B cell (primary cell): ENCODE results near the gene RAB28.

ENCODE experiments used
- EZH2 ChIP-seq: IDR thresholded peaks from 2 replicates; pipeline ENCODE4 v1.6.1; 2012; ENCODE audit warnings: borderline replicate concordance, low read depth, mild to moderate bottlenecking, moderate library complexity, low read length; ENCODE audit not compliant: insufficient read depth, poor library complexity, severe bottlenecking
- TF ChIP-seq, protein P1 (sequence below): fragments of 200-600 bp; IDR thresholded peaks from one replicate; pipeline ENCODE4 v1.8.0; 2022; ENCODE audit warnings: antibody characterized with exemption, mild to moderate bottlenecking

DNA sequence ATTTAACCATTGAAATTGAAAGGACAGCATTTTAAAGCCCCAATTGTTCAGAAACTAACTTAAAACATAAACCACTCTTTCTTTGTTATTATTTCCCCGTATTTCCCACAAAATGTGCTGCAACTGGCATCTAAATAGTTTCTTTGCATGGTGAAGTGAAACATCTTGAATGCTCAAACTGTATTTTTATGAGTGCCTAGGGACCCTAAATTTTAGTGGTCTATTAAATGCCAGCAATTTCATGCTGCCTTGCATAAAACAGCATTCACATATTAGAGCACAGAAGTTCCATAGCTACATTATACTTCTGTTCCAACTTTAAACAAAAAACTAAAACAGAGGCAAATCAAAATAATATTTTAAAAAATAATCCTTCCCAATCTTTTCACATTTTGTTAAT, 5.4 kb downstream of the RAB28 start:
- TF ChIP-seq, protein P1, sequence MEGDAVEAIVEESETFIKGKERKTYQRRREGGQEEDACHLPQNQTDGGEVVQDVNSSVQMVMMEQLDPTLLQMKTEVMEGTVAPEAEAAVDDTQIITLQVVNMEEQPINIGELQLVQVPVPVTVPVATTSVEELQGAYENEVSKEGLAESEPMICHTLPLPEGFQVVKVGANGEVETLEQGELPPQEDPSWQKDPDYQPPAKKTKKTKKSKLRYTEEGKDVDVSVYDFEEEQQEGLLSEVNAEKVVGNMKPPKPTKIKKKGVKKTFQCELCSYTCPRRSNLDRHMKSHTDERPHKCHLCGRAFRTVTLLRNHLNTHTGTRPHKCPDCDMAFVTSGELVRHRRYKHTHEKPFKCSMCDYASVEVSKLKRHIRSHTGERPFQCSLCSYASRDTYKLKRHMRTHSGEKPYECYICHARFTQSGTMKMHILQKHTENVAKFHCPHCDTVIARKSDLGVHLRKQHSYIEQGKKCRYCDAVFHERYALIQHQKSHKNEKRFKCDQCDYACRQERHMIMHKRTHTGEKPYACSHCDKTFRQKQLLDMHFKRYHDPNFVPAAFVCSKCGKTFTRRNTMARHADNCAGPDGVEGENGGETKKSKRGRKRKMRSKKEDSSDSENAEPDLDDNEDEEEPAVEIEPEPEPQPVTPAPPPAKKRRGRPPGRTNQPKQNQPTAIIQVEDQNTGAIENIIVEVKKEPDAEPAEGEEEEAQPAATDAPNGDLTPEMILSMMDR: no peak
- TF ChIP-seq EZH2: no peak
